ENCODE results near the gene ASRGL1.
"Not testable (repeated sequence)": the region's sequence is repeated elsewhere in the genome, so short reads cannot be mapped to it uniquely, and the experiment has no call there.

GRCh38 chr11:62331264-62331663 is 6.0 kb upstream of the ASRGL1 start:
- not testable (repeated sequence) for TF ChIP-seq CTCF, POLR2A (IDR thresholded peaks at IDR 0.05)

Data from uterus (tissue), 2 donors.